ENCODE data around the gene GSTM3. TPM values are rescaled to one million over a fixed set of nuclear protein-coding genes. Genes with fewer than 3 reads are reported as not detected.
"Not testable (repeated sequence)": the region's sequence is repeated elsewhere in the genome, so short reads cannot be mapped to it uniquely, and the experiment has no call there.

GSTM3 gene
- total and polyA plus RNA-seq, 10 donors: 8.9 to 44.0 (median 20.9) TPM

GRCh38 chr1:109751531-109752260 is 10.9 kb upstream of the GSTM3 start:
- peak; percentile 39 for DNase-seq
- H3K27me3 ChIP-seq (replicated peaks in 1 of 7): peaks cover 0 to 20% (median 0%) of the 10 kb centered on the region in 7 donors
- 79 to 90% (median 82%) methylated on average over 12 of the region's 12 CpGs for WGBS, 5 donors
- H3K4me3 ChIP-seq: no peak overlapping the region
- H3K9me3 ChIP-seq: no peaks in the 10 kb centered on the region
- H3K4me1 ChIP-seq: no peaks in the 10 kb centered on the region
- H3K27ac ChIP-seq: no peak overlapping the region
- TF ChIP-seq CTCF (IDR thresholded peaks at IDR 0.05 in 8 of 11, conservative IDR thresholded peaks at IDR 0.05 in 3 of 11) (no peak), POLR2A (IDR thresholded peaks at IDR 0.05) (no peak), POLR2AphosphoS5 (IDR thresholded peaks at IDR 0.05) (no peak)
- intact Hi-C loops (cut with DNase I; ENCODE audit: low total_unique reads): no loop called here
- no peaks in the 10 kb centered on the region for H3K36me3 ChIP-seq

- Histone ChIP-seq H3K4me3 (no peak overlapping the region), H3K4me1 (no peaks in the 10 kb centered on the region), H3K27me3 (replicated peaks in 1 of 7) (peaks cover 0 to 20% (median 0%) of the 10 kb centered on the region in 7 donors), H3K27ac (no peak overlapping the region), H3K36me3 (no peaks in the 10 kb centered on the region), H3K9me3 (no peaks in the 10 kb centered on the region)
- intact Hi-C loops (cut with DNase I; ENCODE audit: low total_unique reads): no loop called here
- DNase-seq: no peak
- TF ChIP-seq POLR2A (IDR thresholded peaks at IDR 0.05): no peak
- no peak for TF ChIP-seq POLR2AphosphoS5 (IDR thresholded peaks at IDR 0.05)
- no peak for TF ChIP-seq CTCF (IDR thresholded peaks at IDR 0.05 in 8 of 11, conservative IDR thresholded peaks at IDR 0.05 in 3 of 11)
- WGBS, 5 donors: 79 to 92% (median 89%) methylated on average over 6 of the region's 6 CpGs
These were observed 10.1 kb upstream of the GSTM3 start for GRCh38 chr1:109750920-109751319.

GRCh38 chr1:109750241-109750882 is 9.5 kb upstream of the GSTM3 start:
- no peaks in the 10 kb centered on the region for H3K9me3 ChIP-seq
- peaks cover 0 to 20% (median 0%) of the 10 kb centered on the region in 7 donors for H3K27me3 ChIP-seq (replicated peaks in 1 of 7)
- peak; percentile 48 for DNase-seq
- no peaks in the 10 kb centered on the region for H3K36me3 ChIP-seq
- intact Hi-C loops (cut with DNase I; ENCODE audit: low total_unique reads): no loop called here
- no peak for TF ChIP-seq POLR2AphosphoS5 (IDR thresholded peaks at IDR 0.05)
- no peaks in the 10 kb centered on the region for H3K4me1 ChIP-seq
- H3K4me3 ChIP-seq: no peak overlapping the region
- H3K27ac ChIP-seq: no peak overlapping the region
- 85 to 93% (median 93%) methylated on average over 7 to 11 of the region's 11 CpGs for WGBS, 5 donors

- no peak for DNase-seq
- TF ChIP-seq POLR2AphosphoS5 (IDR thresholded peaks at IDR 0.05) (no peak), CTCF (IDR thresholded peaks at IDR 0.05 in 8 of 11, conservative IDR thresholded peaks at IDR 0.05 in 3 of 11) (no peak), POLR2A (IDR thresholded peaks at IDR 0.05) (no peak)
- Histone ChIP-seq H3K27ac (no peak overlapping the region), H3K4me1 (no peaks in the 10 kb centered on the region), H3K36me3 (no peaks in the 10 kb centered on the region), H3K9me3 (no peaks in the 10 kb centered on the region), H3K27me3 (replicated peaks in 1 of 7) (peaks cover 0 to 20% (median 0%) of the 10 kb centered on the region in 7 donors), H3K4me3 (no peak overlapping the region)
- intact Hi-C loops (cut with DNase I; ENCODE audit: low total_unique reads): no loop called here
These were observed 8.4 kb upstream of the GSTM3 start for GRCh38 chr1:109749221-109749620.

- H3K4me1 ChIP-seq; H3K36me3 ChIP-seq; H3K4me3 ChIP-seq; H3K9me3 ChIP-seq; intact Hi-C loops (cut with DNase I; ENCODE audit: low total_unique reads); H3K27ac ChIP-seq; DNase-seq: not testable (repeated sequence)
- peaks cover 0 to 20% (median 0%) of the 10 kb centered on the region in 7 donors for H3K27me3 ChIP-seq (replicated peaks in 1 of 7)
- WGBS, 5 donors: 83 to 91% (median 90%) methylated on average over 6 to 10 of the region's 10 CpGs
These were observed 7.5 kb upstream of the GSTM3 start for GRCh38 chr1:109748311-109748710.
